Medulla oblongata (tissue), 1 donor: ENCODE measurements around the gene KRTAP19-1.

ENCODE experiments used
- DNase-seq: peaks from one replicate; pipeline ENCODE4 v3.0.0-alpha.2; 2015; ENCODE audit errors: extremely low spot score

Gene KRTAP19-1

DNA sequence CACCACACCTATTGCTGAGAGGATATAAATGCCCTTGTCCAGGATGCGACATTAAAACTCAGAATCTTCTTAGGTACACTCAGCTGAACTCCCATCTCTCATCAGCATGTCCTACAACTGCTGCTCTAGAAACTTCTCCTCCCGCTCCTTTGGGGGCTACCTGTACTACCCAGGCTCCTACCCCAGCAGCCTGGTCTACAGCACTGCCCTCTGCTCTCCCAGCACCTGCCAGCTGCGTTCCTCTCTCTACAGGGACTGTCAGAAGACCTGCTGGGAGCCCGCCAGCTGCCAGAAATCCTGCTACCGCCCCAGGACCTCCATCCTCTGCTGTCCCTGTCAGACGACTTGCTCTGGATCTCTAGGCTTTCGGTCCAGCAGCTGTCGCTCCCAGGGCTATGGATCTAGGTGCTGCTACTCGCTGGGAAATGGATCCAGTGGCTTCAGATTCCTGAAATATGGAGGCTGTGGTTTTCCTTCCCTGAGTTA is 50.0 kb downstream of the KRTAP19-1 start, which contains the start of gene KRTAP13-4:
KRTAP13-4 (plus strand) TSS at position 51 of the 486 bp plus-strand sequence; CDS start at position 107, 56 bp downstream.
- no peak for DNase-seq
